Vagina (tissue), 2 donors: ENCODE results near the gene CIROP. TPM values are rescaled to one million over a fixed set of nuclear protein-coding genes. Genes with fewer than 3 reads are reported as not detected.

ENCODE experiments used
- DNase-seq, 2 donors: peaks; one replicate each; pipeline ENCODE4 v3.0.0-alpha.2; 2017; ENCODE audit errors: extremely low spot score in 2 of 2
- H3K27ac ChIP-seq: fragments of 200-600 bp; sonication (generic); one replicate; pipeline ENCODE4 v1.5.1; 2019
- H3K27me3 ChIP-seq: fragments of 200-600 bp; sonication (generic); one replicate; pipeline ENCODE4 v1.5.1; 2019
- H3K36me3 ChIP-seq, 2 donors: fragments of 200-600 bp; sonication (generic); one replicate each; pipeline ENCODE4 v1.5.1; 2017 to 2019
- H3K4me1 ChIP-seq: fragments of 200-600 bp; sonication (generic); one replicate; pipeline ENCODE4 v1.5.1; 2019
- H3K4me3 ChIP-seq, 2 donors: fragments of 200-600 bp; sonication (generic); 1 replicate in 1 of 2; 2 replicates in 1 of 2; pipeline ENCODE4 v1.5.1; 2016 to 2019
- H3K9me3 ChIP-seq: fragments of 200-600 bp; sonication (generic); one replicate; pipeline ENCODE4 v1.5.1; 2019
- CTCF ChIP-seq, 3 experiments: fragments of 450-650 bp in 2 of 3; fragments of 200-600 bp in 1 of 3; sonication (generic) in 1 of 3; IDR thresholded peaks; one replicate each; pipeline ENCODE4 v1.5.1; 2017 to 2019; ENCODE audit warnings: antibody characterized with exemption in 3 of 3, mild to moderate bottlenecking in 2 of 3, moderate library complexity in 2 of 3
- POLR2A ChIP-seq, 2 donors: fragments of 450-650 bp; IDR thresholded peaks; one replicate each; pipeline ENCODE4 v1.6.1; 2017; ENCODE audit warnings: antibody characterized with exemption in 2 of 2, mild to moderate bottlenecking in 2 of 2, moderate library complexity in 2 of 2
- POLR2AphosphoS5 ChIP-seq, 2 donors: sonication (generic); formaldehyde crosslinking; IDR thresholded peaks; one replicate each; pipeline ENCODE4 v1.9.0; 2017; ENCODE audit warnings: antibody characterized with exemption in 2 of 2, mild to moderate bottlenecking in 2 of 2, low read depth in 1 of 2; ENCODE audit not compliant: insufficient read depth in 1 of 2
- intact Hi-C: fragments of 100-400 bp; cut with DNase I; formaldehyde crosslinking; loops from one replicate; pipeline ENCODE4 v1.15.1; 2023
- total RNA-seq: library from RNA; depleted of rRNA; stranded (reverse); fragments of >200 nt; gene quantifications from one replicate; pipeline ENCODE4 v1.2.3, GENCODE V29; 2016

CIROP gene
- total RNA-seq, 1 donor from 2014 or later: not detected

DNA sequence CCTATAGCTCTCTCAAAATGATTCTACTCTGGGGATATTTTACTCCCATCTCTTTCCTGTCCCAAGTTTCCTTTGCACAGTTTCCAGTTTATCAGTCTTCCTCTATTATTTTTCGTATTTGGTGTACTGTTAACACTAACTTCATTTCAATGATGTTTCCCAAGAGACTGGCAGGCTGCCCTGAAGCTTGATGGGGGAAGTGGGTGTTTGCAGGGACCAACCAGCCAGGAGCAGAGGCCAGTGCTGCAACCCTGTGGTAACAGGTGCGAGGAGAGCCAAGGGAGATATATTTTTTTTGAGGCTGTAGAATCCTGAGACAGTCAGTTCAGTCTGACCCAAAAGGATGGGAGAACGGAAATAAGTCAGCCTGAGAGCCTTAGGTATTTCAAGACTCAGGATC, 26.1 kb upstream of the CIROP start:
- no peak for DNase-seq
- peaks cover 0 to 23% of the 10 kb centered on the region in 2 donors for H3K36me3 ChIP-seq
- H3K4me1 ChIP-seq: no peaks in the 10 kb centered on the region
- no peak overlapping the region for H3K4me3 ChIP-seq
- H3K27me3 ChIP-seq: no peaks in the 10 kb centered on the region
- no peak for TF ChIP-seq CTCF (IDR thresholded peaks at IDR 0.05)
- TF ChIP-seq POLR2AphosphoS5 (IDR thresholded peaks at IDR 0.05; ENCODE audit: insufficient read depth in 1 of 2, low read depth in 1 of 2): no peak
- TF ChIP-seq POLR2A (IDR thresholded peaks at IDR 0.05): no peak
- H3K9me3 ChIP-seq: no peaks in the 10 kb centered on the region
- H3K27ac ChIP-seq: no peak overlapping the region
- intact Hi-C loops: no loop called here

GRCh38 chr14:23129759-23130316, 25.0 kb upstream of the CIROP start:
- Histone ChIP-seq H3K27me3 (no peaks in the 10 kb centered on the region), H3K4me1 (no peaks in the 10 kb centered on the region), H3K4me3 (no peak overlapping the region), H3K36me3 (peaks cover 0 to 23% of the 10 kb centered on the region in 2 donors), H3K9me3 (no peaks in the 10 kb centered on the region), H3K27ac (no peak overlapping the region)
- no peak for DNase-seq
- TF ChIP-seq CTCF (IDR thresholded peaks at IDR 0.05) (no peak), POLR2AphosphoS5 (IDR thresholded peaks at IDR 0.05; ENCODE audit: insufficient read depth in 1 of 2, low read depth in 1 of 2) (no peak), POLR2A (IDR thresholded peaks at IDR 0.05) (no peak)
- intact Hi-C loops: no loop called here

GRCh38 chr14:23128969-23129758, 24.4 kb upstream of the CIROP start:
- Histone ChIP-seq H3K27me3 (no peaks in the 10 kb centered on the region), H3K4me1 (no peaks in the 10 kb centered on the region), H3K9me3 (no peaks in the 10 kb centered on the region), H3K36me3 (peaks cover 0 to 23% of the 10 kb centered on the region in 2 donors), H3K27ac (no peak overlapping the region), H3K4me3 (no peak overlapping the region)
- intact Hi-C loops: no loop called here
- TF ChIP-seq CTCF (IDR thresholded peaks at IDR 0.05) (no peak), POLR2A (IDR thresholded peaks at IDR 0.05) (no peak), POLR2AphosphoS5 (IDR thresholded peaks at IDR 0.05; ENCODE audit: insufficient read depth in 1 of 2, low read depth in 1 of 2) (no peak)
- DNase-seq: no peak

- no peaks in the 10 kb centered on the region for H3K9me3 ChIP-seq
- peaks cover 0 to 23% of the 10 kb centered on the region in 2 donors for H3K36me3 ChIP-seq
- intact Hi-C loops: no loop called here
- no peak overlapping the region for H3K4me3 ChIP-seq
- H3K4me1 ChIP-seq: peaks cover 12% of the 10 kb centered on the region
- no peak overlapping the region for H3K27ac ChIP-seq
- no peak for DNase-seq
- H3K27me3 ChIP-seq: no peaks in the 10 kb centered on the region
- no peak for TF ChIP-seq POLR2AphosphoS5 (IDR thresholded peaks at IDR 0.05; ENCODE audit: insufficient read depth in 1 of 2, low read depth in 1 of 2)
- TF ChIP-seq CTCF (IDR thresholded peaks at IDR 0.05): no peak
- no peak for TF ChIP-seq POLR2A (IDR thresholded peaks at IDR 0.05)
Measured at GRCh38 chr14:23127861-23128260, 23.1 kb upstream of the CIROP start.
